BLaER1 treated with 17β-estradiol and CSF1 and Interleukin-3, amounts not matched to agents 10 nM and 100 nM (cell line): ENCODE data around the gene TAMM41.
A peak's percentile ranks its signal among the peaks of the same experiment; 100 is the strongest.
"Not testable (repeated sequence)": the region's sequence is repeated elsewhere in the genome, so short reads cannot be mapped to it uniquely, and the experiment has no call there.

ENCODE experiments used
- H3K27ac ChIP-seq, 11 experiments: shearing (Covaris generic); formaldehyde crosslinking; 2 replicates each; pipeline ENCODE4 v1.8.1; 2022
- H3K27me3 ChIP-seq, 11 experiments: shearing (Covaris generic); formaldehyde crosslinking; 2 replicates each; pipeline ENCODE4 v1.8.1; 2022
- H3K36me3 ChIP-seq, 11 experiments: shearing (Covaris generic); formaldehyde crosslinking; 2 replicates each; pipeline ENCODE4 v1.8.1; 2022
- H3K4me1 ChIP-seq, 10 experiments: shearing (Covaris generic); formaldehyde crosslinking; 2 replicates each; pipeline ENCODE4 v1.8.1; 2022
- H3K4me2 ChIP-seq, 11 experiments: shearing (Covaris generic); formaldehyde crosslinking; 2 replicates each; pipeline ENCODE4 v1.8.1; 2022
- H3K4me3 ChIP-seq, 10 experiments: shearing (Covaris generic); formaldehyde crosslinking; 2 replicates each; pipeline ENCODE4 v1.8.1; 2022
- H3K9ac ChIP-seq, 11 experiments: shearing (Covaris generic); formaldehyde crosslinking; 2 replicates each; pipeline ENCODE4 v1.8.1; 2022
- H3K9me3 ChIP-seq, 11 experiments: shearing (Covaris generic); formaldehyde crosslinking; replicated peaks in 1 of 11; 2 replicates each; pipeline ENCODE4 v1.8.1; 2022
- H4K20me1 ChIP-seq, 11 experiments: shearing (Covaris generic); formaldehyde crosslinking; 2 replicates each; pipeline ENCODE4 v1.8.1; 2022
- Cebpa-rat ChIP-seq, 11 experiments: shearing (Covaris generic); IDR thresholded peaks; 2 replicates each; pipeline ENCODE4 v1.8.1; 2022

The TAMM41 gene

DNA sequence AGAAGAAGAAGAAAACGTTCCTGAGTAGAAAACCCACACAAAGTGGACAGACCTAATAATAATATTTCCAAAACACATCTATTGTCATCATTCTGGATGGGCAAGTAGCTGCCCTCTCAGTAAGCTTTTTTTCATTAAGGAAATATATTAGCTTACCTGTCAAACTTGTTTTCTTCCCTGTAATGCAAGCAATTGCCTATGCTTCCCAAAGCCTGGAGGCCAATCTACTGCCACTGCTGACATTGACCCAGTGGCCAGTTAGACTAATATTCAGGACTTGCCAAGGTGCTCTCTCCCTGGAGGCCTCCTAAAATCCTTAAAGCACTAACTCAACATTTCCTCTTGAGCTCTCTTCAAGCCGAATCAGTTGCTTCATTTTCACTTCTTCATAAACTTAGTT, 86.7 kb downstream of the TAMM41 start:
- H3K9me3 ChIP-seq, result no peaks in the 10 kb centered on the region
- H3K27me3 ChIP-seq, result no peaks in the 10 kb centered on the region
- TF ChIP-seq Cebpa-rat (IDR thresholded peaks at IDR 0.05), result no peak
- H4K20me1 ChIP-seq, result no peaks in the 10 kb centered on the region; a peak in 1 of 22 replicates
- no peak overlapping the region for H3K27ac ChIP-seq
- peaks cover 0 to 8% (median 0%) of the 10 kb centered on the region in 10 experiments; a peak in 4 of 20 replicates for H3K4me1 ChIP-seq
- no peaks in the 10 kb centered on the region for H3K36me3 ChIP-seq
- no peak overlapping the region for H3K4me3 ChIP-seq
- no peak overlapping the region for H3K9ac ChIP-seq
- no peak overlapping the region for H3K4me2 ChIP-seq

- Histone ChIP-seq H3K4me1 (peaks cover 0 to 8% (median 0%) of the 10 kb centered on the region in 10 experiments; a peak in 4 of 20 replicates), H3K9me3 (no peaks in the 10 kb centered on the region), H3K4me3 (no peak overlapping the region), H3K4me2 (peak overlapping the region in 1 of 11 experiments; percentile 26; a peak in 1 of 22 replicates), H3K27ac (no peak overlapping the region), H4K20me1 (no peaks in the 10 kb centered on the region; a peak in 1 of 22 replicates), H3K36me3 (no peaks in the 10 kb centered on the region), H3K27me3 (no peaks in the 10 kb centered on the region), H3K9ac (no peak overlapping the region)
- no peak for TF ChIP-seq Cebpa-rat (IDR thresholded peaks at IDR 0.05)
Observed at GRCh38 chr3:11757929-11758328, 88.8 kb downstream of the TAMM41 start.

- peak in 2 of 11 experiments; percentile 19 to 44; a peak in 1 of 22 replicates for TF ChIP-seq Cebpa-rat (IDR thresholded peaks at IDR 0.05)
- peak overlapping the region in 1 of 11 experiments; percentile 26; a peak in 1 of 22 replicates for H3K4me2 ChIP-seq
Observed at GRCh38 chr3:11757441-11757875, 89.2 kb downstream of the TAMM41 start.

DNA sequence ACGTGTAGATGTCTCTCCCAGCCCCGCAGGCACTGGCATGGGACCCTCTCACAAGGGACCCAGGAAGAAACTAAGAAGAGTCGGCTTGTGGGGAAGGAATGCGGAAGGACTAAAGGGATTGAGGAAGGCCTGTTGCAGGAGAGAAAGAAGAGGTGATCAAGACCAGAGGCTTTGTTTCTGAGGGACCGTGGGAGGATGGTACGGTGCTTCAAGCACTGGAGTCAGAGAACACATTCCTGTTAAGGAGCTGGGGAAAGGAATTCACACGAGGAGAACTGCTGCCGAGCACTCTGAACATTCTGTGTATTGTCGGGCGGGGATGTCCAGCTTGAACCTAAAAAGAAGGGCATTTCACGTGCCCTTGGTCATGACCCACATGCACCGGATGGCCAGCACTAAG, 91.4 kb downstream of the TAMM41 start:
- no peak for TF ChIP-seq Cebpa-rat (IDR thresholded peaks at IDR 0.05)
- H3K9ac ChIP-seq, result no peak overlapping the region
- no peak overlapping the region for H3K27ac ChIP-seq
- H3K4me1 ChIP-seq, result peaks cover 0 to 8% (median 0%) of the 10 kb centered on the region in 10 experiments; a peak in 4 of 20 replicates
- H4K20me1 ChIP-seq, result no peaks in the 10 kb centered on the region; a peak in 1 of 22 replicates
- H3K4me3 ChIP-seq, result no peak overlapping the region
- no peaks in the 10 kb centered on the region for H3K27me3 ChIP-seq
- H3K9me3 ChIP-seq, result peaks cover 0 to 6% (median 0%) of the 10 kb centered on the region in 11 experiments; a peak in 1 of 22 replicates
- H3K4me2 ChIP-seq, result no peak overlapping the region
- no peaks in the 10 kb centered on the region for H3K36me3 ChIP-seq

More at GRCh38 chr3:11757441-11757875, 89.2 kb downstream of the TAMM41 start:
- Histone ChIP-seq H4K20me1 (no peaks in the 10 kb centered on the region; a peak in 1 of 22 replicates), H3K27me3 (no peaks in the 10 kb centered on the region), H3K9me3 (no peaks in the 10 kb centered on the region), H3K27ac (no peak overlapping the region), H3K4me1 (peaks cover 0 to 8% (median 0%) of the 10 kb centered on the region in 10 experiments; a peak in 4 of 20 replicates), H3K4me3 (no peak overlapping the region), H3K9ac (no peak overlapping the region), H3K36me3 (no peaks in the 10 kb centered on the region)

GRCh38 chr3:11752254-11752653, 94.4 kb downstream of the TAMM41 start:
- not testable (repeated sequence) for H3K36me3 ChIP-seq, H3K9ac ChIP-seq, H3K4me3 ChIP-seq, H3K9me3 ChIP-seq, H3K27ac ChIP-seq, H3K27me3 ChIP-seq, H4K20me1 ChIP-seq, H3K4me2 ChIP-seq
- peaks cover 0 to 10% (median 7%) of the 10 kb centered on the region in 10 experiments; a peak in 8 of 20 replicates for H3K4me1 ChIP-seq

GRCh38 chr3:11748306-11748705, 98.4 kb downstream of the TAMM41 start:
- not testable (repeated sequence) for H3K4me1 ChIP-seq, H3K9me3 ChIP-seq, H3K36me3 ChIP-seq, H3K27me3 ChIP-seq, H3K27ac ChIP-seq, H3K4me3 ChIP-seq, H4K20me1 ChIP-seq, H3K9ac ChIP-seq
- H3K4me2 ChIP-seq, result peak overlapping the region in 8 of 11 experiments; percentile 10 to 63 (median 34); a peak in 10 of 22 replicates
